Measurements from ENCODE around the gene KCNA4.

KCNA4 gene

DNA sequence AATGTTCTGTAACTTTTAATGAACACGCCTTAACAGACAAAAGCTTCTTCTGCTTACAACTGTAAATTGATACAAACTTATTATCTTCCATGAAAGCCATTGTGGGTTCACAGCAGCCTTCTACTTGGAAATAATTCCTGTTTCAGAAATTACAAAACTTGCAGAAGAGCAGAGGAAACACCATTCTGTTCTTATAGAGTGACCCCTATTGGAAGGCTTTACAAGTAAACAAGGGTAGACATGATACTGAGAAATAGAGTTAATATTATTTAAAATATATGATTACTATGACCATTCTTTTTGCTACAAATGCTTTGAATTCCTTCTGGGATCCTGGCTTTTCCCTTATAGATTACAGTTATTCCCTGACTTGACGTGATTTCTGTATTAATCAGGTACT, 32.4 kb upstream of the KCNA4 start:
- DNase-seq, result no peak
- no peak for TF ChIP-seq EZH2phosphoT487 (IDR thresholded peaks at IDR 0.05; ENCODE audit: low read length)
- TF ChIP-seq, protein P1, sequence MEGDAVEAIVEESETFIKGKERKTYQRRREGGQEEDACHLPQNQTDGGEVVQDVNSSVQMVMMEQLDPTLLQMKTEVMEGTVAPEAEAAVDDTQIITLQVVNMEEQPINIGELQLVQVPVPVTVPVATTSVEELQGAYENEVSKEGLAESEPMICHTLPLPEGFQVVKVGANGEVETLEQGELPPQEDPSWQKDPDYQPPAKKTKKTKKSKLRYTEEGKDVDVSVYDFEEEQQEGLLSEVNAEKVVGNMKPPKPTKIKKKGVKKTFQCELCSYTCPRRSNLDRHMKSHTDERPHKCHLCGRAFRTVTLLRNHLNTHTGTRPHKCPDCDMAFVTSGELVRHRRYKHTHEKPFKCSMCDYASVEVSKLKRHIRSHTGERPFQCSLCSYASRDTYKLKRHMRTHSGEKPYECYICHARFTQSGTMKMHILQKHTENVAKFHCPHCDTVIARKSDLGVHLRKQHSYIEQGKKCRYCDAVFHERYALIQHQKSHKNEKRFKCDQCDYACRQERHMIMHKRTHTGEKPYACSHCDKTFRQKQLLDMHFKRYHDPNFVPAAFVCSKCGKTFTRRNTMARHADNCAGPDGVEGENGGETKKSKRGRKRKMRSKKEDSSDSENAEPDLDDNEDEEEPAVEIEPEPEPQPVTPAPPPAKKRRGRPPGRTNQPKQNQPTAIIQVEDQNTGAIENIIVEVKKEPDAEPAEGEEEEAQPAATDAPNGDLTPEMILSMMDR (IDR thresholded peaks at IDR 0.05; ENCODE audit: low read length), result peak; percentile 11; the same call in 1 of the 2 replicates
- H3K4me2 ChIP-seq (ENCODE audit: low read depth, low read length), result no peak overlapping the region
- H3K4me3 ChIP-seq (ENCODE audit: low read length), result no peak overlapping the region
- no peaks in the 10 kb centered on the region for H3K27me3 ChIP-seq (replicated peaks; ENCODE audit: insufficient read depth, low read length)
- H3K9ac ChIP-seq (ENCODE audit: low read length), result no peak overlapping the region
- H3K9me3 ChIP-seq (replicated peaks; ENCODE audit: insufficient read depth, low read length), result no peaks in the 10 kb centered on the region
- no peaks in the 10 kb centered on the region for H3K9me2 ChIP-seq (replicated peaks; ENCODE audit: insufficient read depth, low read length)
- H2AFZ ChIP-seq (ENCODE audit: low read length), result no peak overlapping the region
- no peaks in the 10 kb centered on the region for H3K4me1 ChIP-seq (ENCODE audit: low read length)
- no peaks in the 10 kb centered on the region for H3F3A ChIP-seq (ENCODE audit: insufficient read depth, low read length)
- H3K36me3 ChIP-seq (replicated peaks; ENCODE audit: insufficient read depth, low read length), result no peaks in the 10 kb centered on the region
- H4K20me1 ChIP-seq (ENCODE audit: insufficient read depth, low read length), result no peaks in the 10 kb centered on the region
- H3K27ac ChIP-seq (ENCODE audit: low read length), result no peak overlapping the region
- no peaks in the 10 kb centered on the region for H3K79me2 ChIP-seq (ENCODE audit: low read length)

DNA sequence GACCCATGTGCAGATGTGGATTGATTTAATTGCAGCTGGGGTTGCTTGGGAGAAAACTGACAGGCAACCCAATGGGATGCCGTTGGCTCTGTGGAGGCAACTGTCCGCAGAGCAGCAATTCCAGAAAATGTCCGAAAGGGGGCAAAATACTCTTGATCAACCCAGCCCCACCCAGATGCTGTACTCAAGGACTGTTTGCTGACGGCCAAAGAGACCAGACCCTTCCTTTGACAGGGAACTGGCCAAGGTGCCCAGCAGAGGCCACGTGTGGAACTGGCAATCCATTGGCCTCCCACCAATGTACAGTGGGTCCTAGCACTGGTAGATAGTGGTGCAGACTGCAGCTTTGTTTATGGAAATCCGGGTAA, 29.7 kb upstream of the KCNA4 start:
- no peaks in the 10 kb centered on the region for H3K36me3 ChIP-seq (replicated peaks; ENCODE audit: insufficient read depth, low read length)
- H3K4me1 ChIP-seq (ENCODE audit: low read length), result no peaks in the 10 kb centered on the region
- H3K9me2 ChIP-seq (replicated peaks; ENCODE audit: insufficient read depth, low read length), result no peaks in the 10 kb centered on the region
- no peaks in the 10 kb centered on the region for H3K79me2 ChIP-seq (ENCODE audit: low read length)
- H3K27me3 ChIP-seq (replicated peaks; ENCODE audit: insufficient read depth, low read length), result no peaks in the 10 kb centered on the region
- no peak overlapping the region for H3K4me2 ChIP-seq (ENCODE audit: low read depth, low read length)
- no peaks in the 10 kb centered on the region for H3K9me3 ChIP-seq (replicated peaks; ENCODE audit: insufficient read depth, low read length)
- no peak overlapping the region for H3K4me3 ChIP-seq (ENCODE audit: low read length)
- no peak for DNase-seq
- H3K9ac ChIP-seq (ENCODE audit: low read length), result no peak overlapping the region
- no peaks in the 10 kb centered on the region for H3F3A ChIP-seq (ENCODE audit: insufficient read depth, low read length)
- H3K27ac ChIP-seq (ENCODE audit: low read length), result no peak overlapping the region
- no peak overlapping the region for H2AFZ ChIP-seq (ENCODE audit: low read length)
- no peak for TF ChIP-seq EZH2phosphoT487 (IDR thresholded peaks at IDR 0.05; ENCODE audit: low read length)
- TF ChIP-seq, protein P1 (IDR thresholded peaks at IDR 0.05; ENCODE audit: low read length), result no peak
- no peak for TF ChIP-seq EZH2 (optimal IDR thresholded peaks at IDR 0.05; ENCODE audit: low read depth, low read length)
- H4K20me1 ChIP-seq (ENCODE audit: insufficient read depth, low read length), result no peaks in the 10 kb centered on the region

DNA sequence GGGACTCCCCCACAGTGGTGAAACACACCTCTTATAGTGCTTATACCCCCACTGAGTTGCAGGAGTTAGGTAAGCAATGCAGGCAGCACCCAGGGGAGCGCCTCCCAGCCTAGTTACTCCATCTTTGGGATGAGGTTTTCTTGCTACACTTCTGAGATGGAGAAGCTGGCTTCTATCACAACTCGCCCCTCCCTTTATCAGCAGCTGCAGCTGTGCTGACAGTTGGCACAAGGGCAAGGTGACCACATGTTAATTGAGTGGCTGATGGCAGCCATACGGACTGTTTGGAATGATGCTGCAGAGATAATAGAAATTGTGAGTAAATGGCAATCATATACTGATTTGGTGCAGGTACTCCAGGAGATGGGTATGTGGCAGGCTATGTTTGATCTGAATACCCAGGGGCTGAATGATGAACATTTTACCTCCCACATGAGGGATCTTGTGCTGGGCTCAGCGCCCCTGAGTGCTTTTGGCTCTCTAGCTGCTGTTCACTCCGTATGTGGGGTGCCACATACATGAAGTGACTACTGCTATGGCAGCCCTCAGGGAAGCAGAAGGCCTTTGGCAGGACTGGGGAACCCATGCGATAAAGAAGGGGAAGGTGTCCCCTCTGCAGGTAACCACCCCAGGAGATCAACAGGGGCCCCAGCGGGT, 29.2 kb upstream of the KCNA4 start:
- no peaks in the 10 kb centered on the region for H3K36me3 ChIP-seq (replicated peaks; ENCODE audit: insufficient read depth, low read length)
- no peaks in the 10 kb centered on the region for H4K20me1 ChIP-seq (ENCODE audit: insufficient read depth, low read length)
- no peak overlapping the region for H3K9ac ChIP-seq (ENCODE audit: low read length)
- no peak overlapping the region for H3K4me2 ChIP-seq (ENCODE audit: low read depth, low read length)
- no peak overlapping the region for H2AFZ ChIP-seq (ENCODE audit: low read length)
- TF ChIP-seq EZH2phosphoT487 (IDR thresholded peaks at IDR 0.05; ENCODE audit: low read length) (no peak), EZH2 (optimal IDR thresholded peaks at IDR 0.05; ENCODE audit: low read depth, low read length) (no peak)
- TF ChIP-seq, protein P1 (IDR thresholded peaks at IDR 0.05; ENCODE audit: low read length), result no peak
- no peaks in the 10 kb centered on the region for H3K4me1 ChIP-seq (ENCODE audit: low read length)
- H3K27ac ChIP-seq (ENCODE audit: low read length), result no peak overlapping the region
- H3K4me3 ChIP-seq (ENCODE audit: low read length), result no peak overlapping the region
- no peaks in the 10 kb centered on the region for H3K9me2 ChIP-seq (replicated peaks; ENCODE audit: insufficient read depth, low read length)
- no peaks in the 10 kb centered on the region for H3F3A ChIP-seq (ENCODE audit: insufficient read depth, low read length)
- no peak for DNase-seq
- H3K9me3 ChIP-seq (replicated peaks; ENCODE audit: insufficient read depth, low read length), result no peaks in the 10 kb centered on the region
- no peaks in the 10 kb centered on the region for H3K27me3 ChIP-seq (replicated peaks; ENCODE audit: insufficient read depth, low read length)
- H3K79me2 ChIP-seq (ENCODE audit: low read length), result no peaks in the 10 kb centered on the region

Measured in MM.1S (cell line).